Ishikawa (cell line): ENCODE data around the gene MYH3.

ENCODE experiments used
- FOXM1 ChIP-seq: IDR thresholded peaks from 2 replicates; pipeline ENCODE4 v1.6.1; 2012; ENCODE audit warnings: low read depth, borderline replicate concordance
- TAF1 ChIP-seq: IDR thresholded peaks from 2 replicates; pipeline ENCODE4 v1.6.1; 2012; ENCODE audit warnings: low read depth, mild to moderate bottlenecking
- TCF12 ChIP-seq: IDR thresholded peaks from 2 replicates; pipeline ENCODE4 v1.6.1; 2012; ENCODE audit warnings: low read depth
- USF1 ChIP-seq: IDR thresholded peaks from 2 replicates; pipeline ENCODE4 v1.6.1; 2012
- YY1 ChIP-seq: IDR thresholded peaks from 2 replicates; pipeline ENCODE4 v1.6.1; 2012; ENCODE audit warnings: low read depth

GRCh38 chr17:10603931-10604330 is 53.2 kb downstream of the MYH3 start:
- TF ChIP-seq TAF1 = no peak
- TF ChIP-seq TCF12 = no peak
- TF ChIP-seq USF1 = no peak
- TF ChIP-seq FOXM1 = no peak
- TF ChIP-seq YY1 = no peak
